ENCODE measurements around the gene SCIMP.
"Not testable (repeated sequence)": the region's sequence is repeated elsewhere in the genome, so short reads cannot be mapped to it uniquely, and the experiment has no call there.

The SCIMP gene

GRCh38 chr17:5237541-5238016 lies 2.9 kb upstream of the SCIMP start:
- DNase-seq (ENCODE audit: low read depth in 2 of 2), result peak; percentile 34 to 37

DNA sequence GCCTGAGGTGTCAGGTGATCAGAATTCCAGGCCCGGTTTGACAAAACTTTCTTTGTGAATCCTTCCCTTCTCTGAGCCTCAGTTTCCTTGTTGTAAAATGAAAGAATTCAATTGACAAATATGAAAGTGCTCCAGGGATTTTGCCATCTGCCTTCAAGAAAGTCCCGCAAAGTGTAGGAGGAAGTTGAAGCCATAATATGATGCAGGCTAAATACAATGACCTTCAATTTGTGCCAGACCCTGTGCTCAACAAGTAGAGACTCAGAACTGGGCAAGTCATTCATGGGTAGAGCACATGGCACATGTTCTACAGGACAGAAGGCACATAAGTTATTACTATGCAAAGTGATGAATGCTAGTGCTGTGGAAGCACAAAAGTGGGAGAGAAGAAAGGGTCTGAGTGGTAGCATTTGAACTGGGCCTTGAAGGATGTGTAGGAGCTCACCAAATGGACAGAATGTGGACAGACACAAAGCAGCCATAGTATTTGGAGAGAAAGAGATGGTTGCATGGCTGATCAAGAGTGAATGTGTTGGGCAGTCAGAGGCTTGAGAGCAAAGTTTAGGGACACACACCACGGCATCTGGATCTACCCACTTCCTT lies 2.4 kb upstream of the SCIMP start:
- no peak for DNase-seq (ENCODE audit: low read depth in 2 of 2)

- DNase-seq (ENCODE audit: low read depth in 2 of 2), result not testable (repeated sequence)
These were observed 1.2 kb downstream of the SCIMP start for GRCh38 chr17:5233492-5233891.

GRCh38 chr17:5226940-5227878 lies 7.5 kb downstream of the SCIMP start:
- peak in 1 of 2 donors; percentile 6 for DNase-seq (ENCODE audit: low read depth in 2 of 2)

DNA sequence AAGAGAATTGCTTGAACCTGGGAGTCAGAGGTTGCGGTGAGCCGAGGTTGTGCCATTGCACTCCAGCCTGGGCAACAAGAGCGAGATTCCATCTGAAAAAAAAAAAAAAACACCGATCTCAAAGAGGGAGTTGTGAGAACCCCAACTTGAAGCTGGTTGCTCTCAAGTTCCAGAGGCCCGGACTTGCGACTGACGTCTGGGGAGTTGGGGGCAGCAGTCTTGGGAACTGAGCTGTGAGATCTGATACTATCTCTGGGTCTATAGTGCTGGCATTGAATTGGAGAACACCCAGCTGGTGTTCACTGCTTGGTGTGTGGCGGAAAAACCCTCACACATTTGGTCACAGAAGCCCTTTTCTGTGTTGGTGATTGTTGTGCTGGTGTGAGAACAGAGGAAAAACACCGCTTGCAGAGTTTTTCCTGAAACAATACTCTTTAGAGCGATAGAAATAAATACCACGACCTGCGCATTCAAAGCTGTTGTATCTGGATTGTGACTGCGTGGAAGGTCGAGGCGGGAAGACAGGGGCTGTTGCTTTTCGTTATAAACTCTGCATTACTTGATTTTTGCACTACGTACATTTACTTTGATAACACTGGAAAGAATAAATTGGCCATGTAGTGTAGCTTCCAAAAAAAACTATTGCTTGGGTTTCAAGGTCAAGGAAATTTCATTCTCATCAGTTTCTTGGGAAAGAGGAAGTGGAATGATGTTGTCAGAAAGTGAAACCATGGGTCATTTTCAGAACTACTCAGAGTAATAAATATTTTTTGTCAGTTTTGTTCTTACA lies 8.8 kb downstream of the SCIMP start:
- no peak for DNase-seq (ENCODE audit: low read depth in 2 of 2)

GRCh38 chr17:5221912-5222311 lies 12.7 kb downstream of the SCIMP start:
- not testable (repeated sequence) for DNase-seq (ENCODE audit: low read depth in 2 of 2)

- no peak for DNase-seq (ENCODE audit: low read depth in 2 of 2)
These were observed 14.6 kb downstream of the SCIMP start for GRCh38 chr17:5220074-5220473.

- DNase-seq (ENCODE audit: low read depth in 2 of 2), result no peak
These were observed 15.1 kb downstream of the SCIMP start for GRCh38 chr17:5219536-5219935.

GRCh38 chr17:5217562-5217961 lies 17.1 kb downstream of the SCIMP start:
- not testable (repeated sequence) for DNase-seq (ENCODE audit: low read depth in 2 of 2)

DNA sequence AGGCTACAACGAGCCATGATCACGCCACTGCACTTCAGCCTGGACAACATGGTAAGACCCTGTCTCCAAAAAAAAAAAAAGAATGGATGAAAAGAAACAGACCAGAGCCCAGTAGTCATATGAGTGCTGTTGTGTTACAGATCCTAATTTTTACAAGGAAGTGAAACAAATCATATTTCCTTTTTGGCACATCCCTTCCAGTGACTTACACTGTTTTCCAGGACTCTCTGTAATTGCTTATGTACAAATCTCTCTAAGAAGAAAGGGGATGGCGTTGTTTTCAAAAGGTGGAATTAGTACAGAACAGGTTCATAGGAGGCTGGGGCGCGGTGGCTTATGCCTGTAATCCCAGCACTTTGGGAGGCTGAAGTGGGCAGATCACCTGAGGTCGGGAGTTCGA lies 23.2 kb downstream of the SCIMP start:
- no peak for DNase-seq (ENCODE audit: low read depth in 2 of 2)

- no peak for DNase-seq (ENCODE audit: low read depth in 2 of 2)
These were observed 23.9 kb downstream of the SCIMP start for GRCh38 chr17:5210614-5211252.

DNA sequence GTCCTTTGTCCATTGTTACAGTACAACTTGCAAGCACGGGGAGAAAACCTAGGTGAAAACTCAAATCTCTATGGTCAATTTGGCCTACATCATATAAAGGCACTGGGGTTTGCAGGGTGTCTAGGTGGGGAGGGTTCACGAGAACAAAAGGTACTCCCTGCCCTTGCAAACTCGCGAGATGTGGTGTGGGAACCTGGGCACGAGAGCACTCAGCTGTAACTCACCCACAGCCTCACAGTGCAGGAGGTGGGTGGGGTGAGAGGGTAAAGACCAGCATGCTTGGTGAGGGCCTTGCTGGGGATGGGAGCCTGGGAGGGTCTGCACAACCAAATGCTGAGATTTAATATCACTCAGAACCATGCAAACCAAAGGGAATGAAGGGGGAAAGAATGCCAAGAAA lies 24.6 kb downstream of the SCIMP start:
- DNase-seq (ENCODE audit: low read depth in 2 of 2), result no peak

- no peak for DNase-seq (ENCODE audit: low read depth in 2 of 2)
These were observed 25.3 kb downstream of the SCIMP start for GRCh38 chr17:5209396-5209795.

GRCh38 chr17:5203908-5204294 lies 30.8 kb downstream of the SCIMP start:
- no peak for DNase-seq (ENCODE audit: low read depth in 2 of 2)

DNA sequence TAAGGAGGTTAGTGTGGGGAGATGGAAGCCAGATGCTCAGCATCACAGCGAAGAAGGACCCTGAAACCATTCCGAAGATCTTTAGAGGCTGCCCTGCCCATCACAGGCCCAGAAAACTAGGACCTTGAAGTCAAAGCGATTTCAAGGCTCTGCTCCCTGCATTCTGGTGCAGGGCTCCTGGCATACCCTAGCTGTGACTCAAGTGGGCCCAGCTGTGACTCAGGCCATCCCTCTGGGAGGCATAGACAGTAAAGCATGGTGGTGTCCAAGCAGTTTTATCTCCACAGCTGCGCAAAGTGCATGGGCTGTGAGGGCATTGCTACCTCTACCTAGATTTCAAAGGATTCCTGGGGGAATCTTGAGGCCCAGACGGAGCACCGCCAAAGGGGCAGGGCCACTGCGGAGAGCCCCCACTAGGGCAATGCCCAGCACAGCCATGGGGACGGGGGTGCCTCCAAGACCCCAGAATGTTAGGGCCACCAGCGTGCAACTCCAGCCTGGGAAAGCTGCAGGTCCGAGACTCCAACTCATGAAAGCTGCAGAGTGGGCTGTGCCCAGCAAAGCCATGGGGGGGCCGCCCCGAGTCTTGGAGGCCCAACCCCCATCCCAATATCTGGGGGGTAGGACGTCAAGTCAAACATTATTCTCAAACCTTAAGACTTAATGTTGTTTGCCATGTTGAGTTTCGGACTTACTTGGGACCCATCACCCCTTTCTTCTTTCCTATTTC lies 31.3 kb downstream of the SCIMP start:
- DNase-seq (ENCODE audit: low read depth in 2 of 2), result no peak

GRCh38 chr17:5201011-5201410 lies 33.6 kb downstream of the SCIMP start:
- DNase-seq (ENCODE audit: low read depth in 2 of 2), result no peak

DNA sequence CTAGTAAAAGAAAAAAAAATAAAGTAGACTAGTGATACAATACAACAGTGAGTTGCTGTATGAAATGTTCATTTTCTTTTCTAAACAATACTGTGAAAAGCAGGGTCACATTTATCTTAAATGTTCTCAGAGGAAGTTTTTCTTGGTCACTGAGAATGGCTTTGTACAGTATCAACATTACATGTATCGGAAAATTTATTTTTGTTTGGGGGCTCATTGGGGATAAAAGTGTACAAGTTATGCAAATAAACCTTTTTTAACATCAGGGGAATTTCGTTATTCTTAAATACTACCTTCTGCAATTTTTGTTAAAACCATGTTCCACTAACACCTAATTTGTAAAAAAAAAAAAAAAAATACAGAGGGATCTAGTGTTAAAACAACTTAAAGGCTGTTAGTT lies 34.3 kb downstream of the SCIMP start:
- DNase-seq (ENCODE audit: low read depth in 2 of 2), result no peak

DNA sequence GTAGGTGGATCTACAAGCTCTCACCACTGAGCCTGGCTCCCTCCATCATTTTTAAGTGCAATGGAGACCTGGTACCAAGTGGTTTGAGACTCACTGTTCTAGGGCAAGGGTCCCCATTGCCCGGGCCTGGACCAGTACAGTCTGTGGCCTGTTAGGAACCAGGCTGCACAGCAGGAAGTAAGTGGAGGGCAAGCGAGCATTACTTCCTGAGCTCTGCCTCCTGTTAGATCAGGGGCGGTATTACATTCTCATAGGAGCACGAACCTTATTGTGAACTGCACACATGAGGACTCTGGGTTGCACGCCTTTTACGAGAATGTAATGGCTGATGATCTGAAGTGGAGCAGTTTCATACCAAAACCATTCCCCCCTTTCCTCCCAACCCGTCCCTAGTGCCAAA lies 36.2 kb downstream of the SCIMP start:
- DNase-seq (ENCODE audit: low read depth in 2 of 2), result no peak

DNA sequence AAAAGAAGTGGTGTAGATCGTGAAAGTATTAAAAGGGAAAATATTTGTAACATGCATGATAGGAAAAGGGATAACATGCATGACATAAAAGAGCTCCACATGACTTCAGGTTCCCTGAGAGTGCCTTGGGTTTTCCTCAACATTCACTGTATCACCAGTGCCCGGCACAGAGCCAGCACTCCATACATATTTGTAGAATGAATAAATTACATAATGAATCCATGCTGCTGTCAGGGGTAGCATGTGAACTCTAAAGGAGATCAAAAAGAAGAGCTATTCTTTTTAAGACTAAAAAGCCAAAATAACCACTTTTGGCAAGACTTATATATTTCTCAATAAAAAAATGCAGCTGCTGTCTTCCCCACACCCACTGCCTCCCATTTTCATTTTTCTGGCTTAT lies 40.3 kb downstream of the SCIMP start:
- DNase-seq (ENCODE audit: low read depth in 2 of 2), result no peak

GRCh38 chr17:5191541-5192417 lies 42.9 kb downstream of the SCIMP start, which contains the start of gene ZNF594:
ZNF594 (minus strand) TSS chr17:5191868; CDS start chr17:5184256, 7,612 bp downstream.
- DNase-seq (ENCODE audit: low read depth in 2 of 2), result peak; percentile 98
